ENCODE data around the gene CNTNAP2. TPM values are rescaled to one million over a fixed set of nuclear protein-coding genes. Genes with fewer than 3 reads are reported as not detected.

Gene CNTNAP2
- total and polyA plus RNA-seq, 8 donors = 0.09 to 1.1 (median 0.38) TPM

GRCh38 chr7:147070886-147071285 is 954.3 kb downstream of the CNTNAP2 start:
- WGBS, 2 donors = 83 to 95% methylated on average over 1 of the region's 1 CpG
- Histone ChIP-seq H3K36me3 (no peaks in the 10 kb centered on the region), H3K27me3 (no peaks in the 10 kb centered on the region), H3K27ac (no peak overlapping the region), H3K4me3 (no peak overlapping the region), H3K4me1 (no peaks in the 10 kb centered on the region), H3K9me3 (no peaks in the 10 kb centered on the region)
- ATAC-seq (no peak), FAIRE-seq (no peak), DNase-seq (no peak)
- TF ChIP-seq CTCF (IDR thresholded peaks at IDR 0.05) = no peak
- intact Hi-C loops (cut with DNase I) = no loop called here

GRCh38 chr7:147071536-147071935 is 954.9 kb downstream of the CNTNAP2 start:
- 70 to 82% methylated on average over 1 of the region's 1 CpG for WGBS, 2 donors

GRCh38 chr7:147078312-147078711 is 961.7 kb downstream of the CNTNAP2 start:
- no peaks in the 10 kb centered on the region for H3K27me3 ChIP-seq
- DNase-seq = no peak
- WGBS, 2 donors = 9 to 16% methylated on average over 3 of the region's 3 CpGs
- peaks cover 0 to 2% (median 0%) of the 10 kb centered on the region in 3 donors for H3K4me1 ChIP-seq
- TF ChIP-seq CTCF (IDR thresholded peaks at IDR 0.05) = no peak
- intact Hi-C loops (cut with DNase I) = no loop called here
- H3K36me3 ChIP-seq = no peaks in the 10 kb centered on the region
- no peak for ATAC-seq
- FAIRE-seq = no peak
- H3K27ac ChIP-seq = no peak overlapping the region
- H3K9me3 ChIP-seq = no peaks in the 10 kb centered on the region
- no peak overlapping the region for H3K4me3 ChIP-seq

More at GRCh38 chr7:147071536-147071935, 954.9 kb downstream of the CNTNAP2 start:
- no peaks in the 10 kb centered on the region for H3K9me3 ChIP-seq
- no peaks in the 10 kb centered on the region for H3K36me3 ChIP-seq
- no peak for ATAC-seq
- no peak overlapping the region for H3K27ac ChIP-seq
- H3K4me1 ChIP-seq = no peaks in the 10 kb centered on the region
- no peak for FAIRE-seq
- H3K4me3 ChIP-seq = no peak overlapping the region
- intact Hi-C loops (cut with DNase I) = no loop called here
- no peaks in the 10 kb centered on the region for H3K27me3 ChIP-seq
- no peak for DNase-seq
- no peak for TF ChIP-seq CTCF (IDR thresholded peaks at IDR 0.05)

DNA sequence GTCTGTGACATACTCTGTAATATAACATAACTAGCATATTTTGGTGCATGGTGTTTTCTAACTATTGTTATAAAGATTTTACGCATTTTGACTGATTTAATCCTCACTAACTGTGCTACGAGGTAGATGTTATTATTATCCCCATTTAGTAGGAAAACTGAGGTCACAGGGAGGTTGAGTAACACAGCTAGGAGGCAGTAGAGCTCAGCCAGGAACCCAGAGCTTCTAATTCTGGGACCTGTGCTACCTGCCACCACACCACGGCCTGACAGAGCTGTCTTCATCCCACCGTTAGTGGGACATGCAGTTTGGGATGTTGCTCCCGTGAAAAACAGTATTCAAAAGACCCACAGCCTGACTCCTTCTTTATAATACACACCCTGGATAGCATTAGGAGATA is 962.5 kb downstream of the CNTNAP2 start:
- no peaks in the 10 kb centered on the region for H3K9me3 ChIP-seq
- no peak for FAIRE-seq
- H3K27me3 ChIP-seq = no peaks in the 10 kb centered on the region
- peaks cover 0 to 2% (median 0%) of the 10 kb centered on the region in 3 donors for H3K4me1 ChIP-seq
- no peaks in the 10 kb centered on the region for H3K36me3 ChIP-seq
- intact Hi-C loops (cut with DNase I) = no loop called here
- DNase-seq = no peak
- TF ChIP-seq CTCF (IDR thresholded peaks at IDR 0.05) = no peak
- WGBS, 2 donors = 84% methylated on average over 5 of the region's 5 CpGs
- no peak for ATAC-seq
- H3K27ac ChIP-seq = no peak overlapping the region
- H3K4me3 ChIP-seq = no peak overlapping the region

DNA sequence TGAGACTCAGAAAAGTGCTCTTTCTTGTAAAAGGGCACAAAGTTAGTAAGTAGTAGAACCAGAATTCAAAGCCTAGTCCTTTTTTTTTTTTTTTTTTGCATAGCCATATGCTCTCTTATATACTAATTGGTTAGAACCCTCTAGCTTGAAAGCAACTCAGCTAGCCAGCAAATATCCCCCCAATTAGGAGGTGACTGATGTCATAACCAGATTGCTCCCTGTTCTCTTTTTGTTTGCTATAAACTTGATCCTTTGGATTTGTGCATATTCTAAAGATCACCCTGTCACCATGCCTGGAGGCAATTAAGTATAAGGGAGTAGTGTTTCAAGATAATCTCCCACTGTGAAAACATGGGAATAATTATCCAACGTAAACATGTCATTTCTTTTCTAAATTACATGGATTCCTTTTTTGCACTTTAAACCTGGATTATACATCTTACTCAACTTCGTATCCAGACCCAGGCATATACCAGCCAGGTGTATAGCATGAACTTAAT is 963.4 kb downstream of the CNTNAP2 start:
- no peaks in the 10 kb centered on the region for H3K36me3 ChIP-seq
- intact Hi-C loops (cut with DNase I) = no loop called here
- H3K4me3 ChIP-seq = no peak overlapping the region
- peaks cover 0 to 2% (median 0%) of the 10 kb centered on the region in 3 donors for H3K4me1 ChIP-seq
- no peaks in the 10 kb centered on the region for H3K9me3 ChIP-seq
- no peaks in the 10 kb centered on the region for H3K27me3 ChIP-seq
- no peak overlapping the region for H3K27ac ChIP-seq
- 79 to 87% methylated on average over 2 of the region's 2 CpGs for WGBS, 2 donors
- DNase-seq (no peak), ATAC-seq (no peak), FAIRE-seq (no peak)
- no peak for TF ChIP-seq CTCF (IDR thresholded peaks at IDR 0.05)
